Upper lobe of right lung (tissue), 1 donor: ENCODE data around the gene IGSF21. TPM values are rescaled to one million over a fixed set of nuclear protein-coding genes. Genes with fewer than 3 reads are reported as not detected.

Source experiments
- ATAC-seq: fragments of 200-7000 bp; cut with Tn5 transposase; one replicate; pipeline ENCODE4 v1.9.1; 2020; ENCODE audit warnings: mild to moderate bottlenecking, moderate library complexity
- DNase-seq: peaks from one replicate; pipeline ENCODE4 v3.0.0-alpha.2; 2020
- H3K27ac ChIP-seq: fragments of 200-600 bp; one replicate; pipeline ENCODE4 v1.8.0; 2022
- H3K27me3 ChIP-seq: fragments of 200-600 bp; one replicate; pipeline ENCODE4 v1.8.0; 2022; ENCODE audit warnings: mild to moderate bottlenecking
- H3K36me3 ChIP-seq: fragments of 200-600 bp; one replicate; pipeline ENCODE4 v1.8.0; 2022
- H3K4me1 ChIP-seq: fragments of 200-600 bp; one replicate; pipeline ENCODE4 v1.8.0; 2022
- H3K4me3 ChIP-seq: fragments of 200-600 bp; one replicate; pipeline ENCODE4 v1.8.0; 2022; ENCODE audit warnings: mild to moderate bottlenecking
- H3K9me3 ChIP-seq: fragments of 200-600 bp; one replicate; pipeline ENCODE4 v1.8.0; 2022
- intact Hi-C: fragments of 100-400 bp; cut with DNase I; formaldehyde crosslinking; loops from one replicate; pipeline ENCODE4 v1.11.0; 2022
- total RNA-seq: library from RNA; stranded (reverse); fragmentation: NEBNext Ultra II Directional; extraction: Animal tissue kit (Norgen Biotek cat#: 25700); gene quantifications from one replicate; pipeline ENCODE4 v1.2.1, GENCODE V29; 2021
- TF ChIP-seq, protein P1 (sequence below): fragments of 200-600 bp; IDR thresholded peaks from one replicate; pipeline ENCODE4 v1.8.0; 2022; ENCODE audit warnings: antibody characterized with exemption
- donor health status: DM: no; HTN: yes; CAD: no; lungs with severe emphysema.

IGSF21 gene
- total RNA-seq, 1 donor from 2014 or later = 3.2 TPM

DNA sequence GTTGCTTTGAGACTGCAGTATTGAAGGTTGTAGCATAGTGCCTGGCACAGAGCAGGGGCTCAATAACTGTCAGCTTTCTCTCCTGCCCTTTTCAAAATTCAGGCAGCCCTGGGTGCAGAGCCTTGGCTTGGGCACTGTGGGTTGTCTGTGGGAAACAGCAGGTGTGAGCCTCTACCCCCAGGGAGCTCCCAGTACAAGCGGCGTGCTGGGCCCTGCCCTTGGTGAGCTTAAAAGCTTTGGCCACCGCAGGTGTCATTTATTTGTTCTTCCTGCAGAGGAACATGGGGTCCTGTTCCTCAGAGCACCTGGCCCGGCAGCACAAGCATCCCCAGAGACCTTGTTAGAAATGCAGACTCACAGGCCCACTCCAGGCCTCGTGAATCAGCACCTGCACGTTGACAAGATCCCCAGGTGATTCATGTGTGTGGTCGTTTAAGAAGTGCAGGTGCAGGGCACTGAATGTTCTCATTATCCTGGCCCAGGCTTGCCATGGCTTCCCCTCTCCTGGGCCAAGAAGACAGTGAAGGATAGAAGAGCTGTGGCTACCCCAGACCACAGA is 29.9 kb upstream of the IGSF21 start:
- Histone ChIP-seq H3K27ac (no peak overlapping the region), H3K36me3 (no peaks in the 10 kb centered on the region), H3K9me3 (no peaks in the 10 kb centered on the region), H3K4me3 (no peak overlapping the region), H3K27me3 (peaks cover 4% of the 10 kb centered on the region), H3K4me1 (no peaks in the 10 kb centered on the region)
- no peak for DNase-seq
- TF ChIP-seq, protein P1, sequence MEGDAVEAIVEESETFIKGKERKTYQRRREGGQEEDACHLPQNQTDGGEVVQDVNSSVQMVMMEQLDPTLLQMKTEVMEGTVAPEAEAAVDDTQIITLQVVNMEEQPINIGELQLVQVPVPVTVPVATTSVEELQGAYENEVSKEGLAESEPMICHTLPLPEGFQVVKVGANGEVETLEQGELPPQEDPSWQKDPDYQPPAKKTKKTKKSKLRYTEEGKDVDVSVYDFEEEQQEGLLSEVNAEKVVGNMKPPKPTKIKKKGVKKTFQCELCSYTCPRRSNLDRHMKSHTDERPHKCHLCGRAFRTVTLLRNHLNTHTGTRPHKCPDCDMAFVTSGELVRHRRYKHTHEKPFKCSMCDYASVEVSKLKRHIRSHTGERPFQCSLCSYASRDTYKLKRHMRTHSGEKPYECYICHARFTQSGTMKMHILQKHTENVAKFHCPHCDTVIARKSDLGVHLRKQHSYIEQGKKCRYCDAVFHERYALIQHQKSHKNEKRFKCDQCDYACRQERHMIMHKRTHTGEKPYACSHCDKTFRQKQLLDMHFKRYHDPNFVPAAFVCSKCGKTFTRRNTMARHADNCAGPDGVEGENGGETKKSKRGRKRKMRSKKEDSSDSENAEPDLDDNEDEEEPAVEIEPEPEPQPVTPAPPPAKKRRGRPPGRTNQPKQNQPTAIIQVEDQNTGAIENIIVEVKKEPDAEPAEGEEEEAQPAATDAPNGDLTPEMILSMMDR = no peak
- intact Hi-C loops = no loop called here
- ATAC-seq = no peak

DNA sequence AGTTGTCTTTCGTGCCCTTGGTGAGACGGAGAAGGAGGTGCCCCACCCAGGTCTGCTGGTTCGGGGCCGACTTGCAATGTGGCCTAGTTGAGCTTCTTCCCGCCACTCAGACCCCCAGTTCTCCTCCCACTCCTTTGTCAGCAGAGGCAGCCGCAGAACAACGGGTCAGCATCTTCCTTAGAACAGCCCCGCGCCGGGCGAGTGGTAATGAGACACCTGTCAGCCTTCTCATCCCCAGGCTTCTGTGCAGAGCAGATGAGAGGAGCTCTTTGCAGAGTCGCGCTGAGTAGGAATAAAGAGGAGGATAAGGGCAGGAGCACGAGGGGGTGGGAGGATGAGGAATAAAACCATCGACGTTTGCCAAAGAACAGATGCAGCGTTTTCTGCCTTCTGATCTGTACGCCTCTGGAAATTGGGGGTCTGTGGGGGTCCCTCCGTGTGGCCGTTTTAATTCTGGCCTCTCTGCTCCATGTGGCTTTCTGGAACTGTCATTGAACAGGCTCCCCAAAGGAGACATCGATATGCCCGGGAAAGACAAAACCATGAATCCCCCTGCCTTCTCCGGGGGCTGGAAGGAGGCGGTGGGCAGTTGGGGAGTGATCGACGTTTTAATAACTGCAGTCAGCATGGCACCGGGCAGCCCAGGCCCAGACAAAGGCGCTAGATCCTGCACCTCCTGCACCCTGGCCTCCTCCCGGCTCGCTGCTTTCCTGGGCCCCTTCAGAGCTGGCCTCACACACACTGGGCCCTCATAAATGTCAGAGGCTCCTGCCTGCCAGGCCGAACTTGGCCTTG is 27.5 kb upstream of the IGSF21 start:
- H3K27ac ChIP-seq = no peak overlapping the region
- no peak overlapping the region for H3K4me3 ChIP-seq
- H3K9me3 ChIP-seq = no peaks in the 10 kb centered on the region
- H3K36me3 ChIP-seq = no peaks in the 10 kb centered on the region
- peaks cover 4% of the 10 kb centered on the region for H3K27me3 ChIP-seq
- intact Hi-C loops = no loop called here
- H3K4me1 ChIP-seq = no peaks in the 10 kb centered on the region
- DNase-seq = no peak
- TF ChIP-seq, protein P1 = no peak
- no peak for ATAC-seq

DNA sequence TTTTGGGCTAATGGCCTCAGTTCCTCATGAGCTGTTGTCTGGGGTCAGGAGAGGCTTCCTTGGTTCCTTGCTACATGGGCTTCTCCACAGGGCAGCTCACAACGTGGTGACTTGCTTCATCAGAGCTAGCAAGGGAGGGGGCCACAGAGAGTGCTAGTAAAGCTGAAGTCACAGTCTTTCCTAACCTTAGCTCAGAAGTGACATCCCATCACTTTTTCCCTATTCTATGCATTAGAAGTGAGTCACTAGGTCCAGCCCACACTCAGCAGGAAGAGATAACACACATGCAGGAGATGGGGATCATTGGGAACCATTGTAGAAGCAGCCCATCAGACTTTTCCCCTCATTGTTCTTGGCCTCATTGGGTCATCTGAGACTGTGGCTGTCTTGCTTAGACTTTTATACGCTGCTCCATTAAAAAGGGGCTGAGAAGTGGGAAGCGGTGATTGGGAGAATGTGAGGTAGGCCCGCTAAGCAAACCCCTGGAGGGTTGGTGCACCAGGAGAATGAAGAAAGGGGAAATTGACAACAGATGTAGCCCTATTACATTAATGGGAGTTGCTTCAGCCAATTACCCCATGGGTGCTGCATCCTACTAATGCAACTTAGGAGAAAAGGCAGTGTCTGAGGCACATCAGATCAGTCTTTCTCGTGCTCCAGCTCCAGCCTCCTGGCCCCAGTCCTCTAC is 22.1 kb upstream of the IGSF21 start:
- Histone ChIP-seq H3K36me3 (no peaks in the 10 kb centered on the region), H3K27ac (no peak overlapping the region), H3K27me3 (peaks cover 24% of the 10 kb centered on the region), H3K4me1 (no peaks in the 10 kb centered on the region), H3K9me3 (no peaks in the 10 kb centered on the region), H3K4me3 (no peak overlapping the region)
- ATAC-seq = no peak
- no peak for DNase-seq
- intact Hi-C loops = no loop called here
- TF ChIP-seq, protein P1 = no peak

DNA sequence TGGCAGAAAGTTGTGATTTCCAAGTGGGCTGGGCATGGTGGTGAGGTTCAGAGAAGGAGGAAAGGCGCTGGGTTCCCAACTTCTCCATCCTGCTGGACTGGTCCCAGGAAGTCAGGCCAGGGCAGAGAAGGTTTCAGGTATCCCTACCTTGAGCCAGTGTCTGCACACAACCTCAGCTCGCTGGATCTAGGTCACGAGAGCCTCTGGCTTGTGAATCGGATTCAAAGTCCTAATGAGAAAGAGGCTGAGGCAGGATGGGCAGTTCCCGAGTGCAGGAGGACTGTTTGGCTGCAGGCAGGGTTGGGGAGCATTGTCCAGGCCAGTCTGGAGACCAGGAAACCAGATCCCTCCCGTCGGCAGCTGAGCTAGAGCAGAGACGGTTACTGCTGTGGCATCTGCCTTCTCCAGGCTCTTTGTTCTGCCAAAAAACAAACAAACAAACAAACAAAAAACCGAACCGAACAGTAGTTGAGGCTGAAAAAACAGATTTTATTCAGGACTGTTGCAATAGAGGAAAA is 19.5 kb upstream of the IGSF21 start:
- no peak for ATAC-seq
- intact Hi-C loops = no loop called here
- H3K27me3 ChIP-seq = peaks cover 40% of the 10 kb centered on the region
- H3K4me3 ChIP-seq = no peak overlapping the region
- H3K4me1 ChIP-seq = no peaks in the 10 kb centered on the region
- H3K27ac ChIP-seq = no peak overlapping the region
- no peaks in the 10 kb centered on the region for H3K9me3 ChIP-seq
- no peaks in the 10 kb centered on the region for H3K36me3 ChIP-seq
- TF ChIP-seq, protein P1 = no peak
- no peak for DNase-seq

DNA sequence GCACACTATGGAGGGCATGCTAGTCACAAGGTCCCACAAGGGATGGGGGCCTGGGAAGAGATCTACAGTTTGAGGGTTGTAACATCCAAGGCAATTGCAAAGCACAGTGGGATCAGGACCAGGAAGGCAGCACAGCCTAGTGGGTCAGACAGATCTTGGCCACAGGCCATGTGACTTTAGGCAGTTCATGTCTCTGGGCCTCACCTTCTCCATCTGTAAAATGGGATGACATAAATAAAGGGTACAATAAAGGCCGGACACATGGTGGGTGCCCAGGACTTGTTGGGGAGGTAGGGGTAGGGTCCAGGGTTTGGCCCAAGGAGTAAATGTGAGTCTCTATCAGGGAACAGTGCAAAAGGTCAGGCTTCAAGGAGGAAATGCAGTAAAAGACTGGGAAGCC is 18.1 kb upstream of the IGSF21 start:
- TF ChIP-seq, protein P1 = no peak
- no peaks in the 10 kb centered on the region for H3K36me3 ChIP-seq
- H3K4me1 ChIP-seq = no peaks in the 10 kb centered on the region
- no peak overlapping the region for H3K4me3 ChIP-seq
- intact Hi-C loops = no loop called here
- H3K27me3 ChIP-seq = peaks cover 53% of the 10 kb centered on the region
- no peaks in the 10 kb centered on the region for H3K9me3 ChIP-seq
- no peak overlapping the region for H3K27ac ChIP-seq
- ATAC-seq = no peak
- DNase-seq = no peak
